CD4-positive, CD25-positive, alpha-beta regulatory T cell (primary cell): Measurements from ENCODE around the gene CYP2C8. TPM values are rescaled to one million over a fixed set of nuclear protein-coding genes. Genes with fewer than 3 reads are reported as not detected.

Source experiments
- ATAC-seq, 2 donors: fragments of 150-1000 bp; cut with Tn5 transposase; one replicate each; pipeline ENCODE4 v1.10.0; 2021; ENCODE audit warnings: low read depth in 2 of 2, moderate number of reproducible peaks in 2 of 2, moderate library complexity in 1 of 2
- DNase-seq, 3 donors: peaks; one replicate each; pipeline versions ENCODE4 v3.0.0 to v3.0.0-alpha.2; 2012 to 2022; ENCODE audit warnings: mixed read lengths in 1 of 3
- H3K27ac ChIP-seq: one replicate; pipeline ENCODE4 v1.7.0; 2013; ENCODE audit warnings: mild to moderate bottlenecking, low read length; ENCODE audit not compliant: insufficient read depth, poor library complexity, severe bottlenecking
- H3K27me3 ChIP-seq: one replicate; pipeline ENCODE4 v1.7.0; 2013; ENCODE audit warnings: low read length; ENCODE audit not compliant: control insufficient read depth, insufficient read depth
- H3K36me3 ChIP-seq: one replicate; pipeline ENCODE4 v1.7.0; 2013; ENCODE audit warnings: mild to moderate bottlenecking, low read length, moderate library complexity; ENCODE audit not compliant: control insufficient read depth, insufficient read depth
- H3K4me1 ChIP-seq: 2 replicates; pipeline ENCODE4 v1.7.0; 2013; ENCODE audit warnings: mild to moderate bottlenecking, low read length; ENCODE audit not compliant: insufficient read depth, control insufficient read depth, poor library complexity, severe bottlenecking
- H3K4me3 ChIP-seq: one replicate; pipeline ENCODE4 v1.7.0; 2013; ENCODE audit warnings: low read depth, mild to moderate bottlenecking, low read length, moderate library complexity
- H3K9me3 ChIP-seq, 2 experiments: 1 replicate in 1 of 2; 2 replicates in 1 of 2; pipeline ENCODE4 v1.7.0; 2013; ENCODE audit warnings: low read length in 2 of 2, mild to moderate bottlenecking in 1 of 2, moderate library complexity in 1 of 2; ENCODE audit not compliant: control insufficient read depth in 2 of 2
- H3K27ac Mint-ChIP-seq, 3 donors: one replicate each; pipeline ENCODE4 v1.8.0; 2020 to 2022; ENCODE audit warnings: mild to moderate bottlenecking in 3 of 3, mixed read lengths in 3 of 3, moderate library complexity in 2 of 3
- H3K27me3 Mint-ChIP-seq: one replicate; pipeline ENCODE4 v1.8.0; 2022; ENCODE audit warnings: mild to moderate bottlenecking, mixed read lengths
- H3K36me3 Mint-ChIP-seq: one replicate; pipeline ENCODE4 v1.8.0; 2020; ENCODE audit warnings: mixed read lengths
- H3K4me1 Mint-ChIP-seq, 4 donors: one replicate each; pipeline ENCODE4 v1.8.0; 2020 to 2022; ENCODE audit warnings: mixed read lengths in 4 of 4, mild to moderate bottlenecking in 1 of 4
- H3K4me3 Mint-ChIP-seq, 4 donors: one replicate each; pipeline ENCODE4 v1.8.0; 2020 to 2022; ENCODE audit warnings: mild to moderate bottlenecking in 4 of 4, mixed read lengths in 4 of 4, moderate library complexity in 3 of 4
- H3K9me3 Mint-ChIP-seq, 7 donors: one replicate each; pipeline ENCODE4 v1.8.0; 2020 to 2022; ENCODE audit warnings: mixed read lengths in 7 of 7, mild to moderate bottlenecking in 3 of 7, moderate library complexity in 2 of 7
- polyA plus RNA-seq, 4 donors: library from polyadenylated mRNA; unstranded; fragments of 300-500 nt; fragmentation: Illumina TruSeq; gene quantifications; one replicate each; pipeline ENCODE4 v1.2.3, GENCODE V29; 2021
- total RNA-seq: library from RNA; stranded (reverse); gene quantifications from one replicate; pipeline ENCODE4 v1.2.3, GENCODE V29; 2022

Gene CYP2C8
- total and polyA plus RNA-seq, 5 donors from 2014 or later: not detected

- H3K4me1 ChIP-seq: no peaks in the 10 kb centered on the region
- H3K27ac ChIP-seq: no peak overlapping the region
- H3K36me3 ChIP-seq: no peaks in the 10 kb centered on the region
- no peak overlapping the region for H3K4me3 Mint-ChIP-seq
- ATAC-seq: no peak
- H3K27me3 Mint-ChIP-seq: no peaks in the 10 kb centered on the region
- H3K9me3 ChIP-seq: no peaks in the 10 kb centered on the region
- H3K4me3 ChIP-seq: no peak overlapping the region
- peaks cover 0 to 9% (median 2%) of the 10 kb centered on the region in 7 donors for H3K9me3 Mint-ChIP-seq
- no peaks in the 10 kb centered on the region for H3K36me3 Mint-ChIP-seq
- no peaks in the 10 kb centered on the region for H3K27me3 ChIP-seq
- DNase-seq: no peak
- H3K4me1 Mint-ChIP-seq: no peaks in the 10 kb centered on the region
- H3K27ac Mint-ChIP-seq: no peak overlapping the region
Measured at GRCh38 chr10:95031656-95032055, 37.6 kb downstream of the CYP2C8 start.

GRCh38 chr10:95026461-95026860, 42.8 kb downstream of the CYP2C8 start:
- no peaks in the 10 kb centered on the region for H3K4me1 Mint-ChIP-seq
- Histone ChIP-seq H3K4me1 (no peaks in the 10 kb centered on the region), H3K27me3 (no peaks in the 10 kb centered on the region), H3K4me3 (no peak overlapping the region), H3K9me3 (no peaks in the 10 kb centered on the region), H3K36me3 (no peaks in the 10 kb centered on the region), H3K27ac (no peak overlapping the region)
- no peak overlapping the region for H3K27ac Mint-ChIP-seq
- no peaks in the 10 kb centered on the region for H3K36me3 Mint-ChIP-seq
- H3K4me3 Mint-ChIP-seq: no peak overlapping the region
- DNase-seq (no peak), ATAC-seq (no peak)
- H3K27me3 Mint-ChIP-seq: no peaks in the 10 kb centered on the region
- H3K9me3 Mint-ChIP-seq: peaks cover 0 to 13% (median 5%) of the 10 kb centered on the region in 7 donors

- Histone ChIP-seq H3K4me3 (no peak overlapping the region), H3K27ac (no peak overlapping the region), H3K36me3 (no peaks in the 10 kb centered on the region), H3K4me1 (no peaks in the 10 kb centered on the region), H3K27me3 (no peaks in the 10 kb centered on the region), H3K9me3 (peaks cover under 1 to 2% of the 10 kb centered on the region in 2 experiments)
- ATAC-seq (no peak), DNase-seq (no peak)
- no peak overlapping the region for H3K4me3 Mint-ChIP-seq
- H3K36me3 Mint-ChIP-seq: no peaks in the 10 kb centered on the region
- no peak overlapping the region for H3K27ac Mint-ChIP-seq
- H3K9me3 Mint-ChIP-seq: peaks cover 0 to 12% (median 3%) of the 10 kb centered on the region in 7 donors
- H3K4me1 Mint-ChIP-seq: no peaks in the 10 kb centered on the region
- no peaks in the 10 kb centered on the region for H3K27me3 Mint-ChIP-seq
Measured at GRCh38 chr10:94997741-94998174, 71.5 kb downstream of the CYP2C8 start.

GRCh38 chr10:94992811-94993210, 76.5 kb downstream of the CYP2C8 start:
- H3K4me3 Mint-ChIP-seq: no peak overlapping the region
- H3K36me3 Mint-ChIP-seq: no peaks in the 10 kb centered on the region
- Histone ChIP-seq H3K27me3 (no peaks in the 10 kb centered on the region), H3K4me3 (no peak overlapping the region), H3K4me1 (no peaks in the 10 kb centered on the region), H3K27ac (no peak overlapping the region), H3K9me3 (peaks cover 7 to 13% of the 10 kb centered on the region in 2 experiments), H3K36me3 (no peaks in the 10 kb centered on the region)
- ATAC-seq (no peak), DNase-seq (no peak)
- peaks cover 4 to 41% (median 12%) of the 10 kb centered on the region in 7 donors for H3K9me3 Mint-ChIP-seq
- H3K27ac Mint-ChIP-seq: no peak overlapping the region
- no peaks in the 10 kb centered on the region for H3K27me3 Mint-ChIP-seq
- no peaks in the 10 kb centered on the region for H3K4me1 Mint-ChIP-seq

- H3K4me3 ChIP-seq: no peak overlapping the region
- no peak overlapping the region for H3K27ac Mint-ChIP-seq
- H3K27me3 Mint-ChIP-seq: no peaks in the 10 kb centered on the region
- H3K36me3 ChIP-seq: no peaks in the 10 kb centered on the region
- no peaks in the 10 kb centered on the region for H3K36me3 Mint-ChIP-seq
- H3K9me3 ChIP-seq: peaks cover 7 to 13% of the 10 kb centered on the region in 2 experiments
- H3K27me3 ChIP-seq: no peaks in the 10 kb centered on the region
- DNase-seq (no peak), ATAC-seq (no peak)
- H3K27ac ChIP-seq: no peak overlapping the region
- H3K4me1 Mint-ChIP-seq: no peaks in the 10 kb centered on the region
- H3K9me3 Mint-ChIP-seq: peaks cover 5 to 48% (median 14%) of the 10 kb centered on the region in 7 donors
- no peaks in the 10 kb centered on the region for H3K4me1 ChIP-seq
- H3K4me3 Mint-ChIP-seq: no peak overlapping the region
Measured at GRCh38 chr10:94991243-94991888, 77.9 kb downstream of the CYP2C8 start.

GRCh38 chr10:94989192-94989591, 80.1 kb downstream of the CYP2C8 start:
- Mint-ChIP-seq H3K36me3 (no peaks in the 10 kb centered on the region), H3K4me3 (peak overlapping the region in 1 of 4 donors; percentile 39), H3K9me3 (peaks cover 5 to 45% (median 17%) of the 10 kb centered on the region in 7 donors), H3K4me1 (no peaks in the 10 kb centered on the region), H3K27ac (no peak overlapping the region), H3K27me3 (no peaks in the 10 kb centered on the region)
- H3K4me3 ChIP-seq: no peak overlapping the region
- no peaks in the 10 kb centered on the region for H3K36me3 ChIP-seq
- ATAC-seq: no peak
- DNase-seq: no peak
- no peaks in the 10 kb centered on the region for H3K27me3 ChIP-seq
- no peaks in the 10 kb centered on the region for H3K4me1 ChIP-seq
- no peak overlapping the region for H3K27ac ChIP-seq
- peaks cover 7 to 13% of the 10 kb centered on the region in 2 experiments for H3K9me3 ChIP-seq

Other genes with a start within 250 kb of the CYP2C8 start
- gene CYP2C9, start 130.8 kb downstream of the CYP2C8 start, total RNA-seq: not detected
- gene CYP2C9, start 130.8 kb downstream of the CYP2C8 start, polyA plus RNA-seq: not detected
- gene ACSM6, start 124.7 kb upstream of the CYP2C8 start, total RNA-seq: not detected
- not detected for gene ACSM6, start 124.7 kb upstream of the CYP2C8 start, polyA plus RNA-seq
- 7.3 TPM for gene PDLIM1, start 221.5 kb upstream of the CYP2C8 start, total RNA-seq
- 1 to 10 TPM in 2 of 4 donors, under 1 TPM in 1, not detected in 1; 0.83 to 3.5 (median 1.8) TPM for gene PDLIM1, start 221.5 kb upstream of the CYP2C8 start, polyA plus RNA-seq